Femur (tissue), 1 donor: ENCODE results near the gene TRAPPC6A.
A peak's percentile ranks its signal among the peaks of the same experiment; 100 is the strongest.

Experiments
- DNase-seq: peaks from one replicate; pipeline ENCODE4 v3.0.0-alpha.2; 2017

TRAPPC6A gene

DNA sequence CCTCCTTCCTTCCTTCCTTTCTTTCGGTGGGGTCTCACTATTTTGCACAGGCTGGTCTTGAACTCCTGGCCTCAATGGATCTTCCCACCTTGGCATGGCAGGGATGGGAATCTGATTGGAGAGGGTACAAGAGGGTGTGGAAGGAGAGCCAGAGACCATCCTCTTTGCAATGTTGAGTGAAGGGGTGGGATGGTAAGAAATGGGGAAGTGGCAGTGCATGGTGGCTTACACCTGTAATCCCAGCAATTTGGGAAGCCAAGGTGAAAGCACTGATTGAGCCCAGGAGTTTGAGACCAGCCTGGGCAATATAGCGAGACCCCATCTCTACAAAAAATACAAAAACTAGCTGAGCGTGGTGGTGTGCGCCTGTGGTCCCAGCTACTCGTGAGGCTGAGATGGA is 6.1 kb upstream of the TRAPPC6A start:
- no peak for DNase-seq

DNA sequence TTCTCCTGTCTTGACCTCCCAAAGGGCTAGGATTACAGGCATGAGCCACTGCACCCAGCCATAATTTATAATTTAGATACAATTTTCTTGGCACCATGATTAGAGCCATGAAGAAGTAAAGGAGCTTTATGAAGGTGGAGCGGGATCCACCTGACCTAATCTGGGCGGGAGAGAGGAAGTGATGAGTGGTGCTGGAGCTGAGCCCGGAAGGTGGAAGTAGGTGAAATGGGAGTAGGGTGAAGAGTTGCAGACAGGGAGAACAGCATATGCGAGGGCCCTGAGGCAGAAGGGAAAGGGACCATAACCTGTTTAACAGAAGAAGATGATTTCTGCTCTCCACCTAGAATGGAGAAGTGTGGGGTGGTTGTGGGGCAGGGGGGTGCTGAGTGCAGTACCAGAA is 4.7 kb upstream of the TRAPPC6A start:
- no peak for DNase-seq

DNA sequence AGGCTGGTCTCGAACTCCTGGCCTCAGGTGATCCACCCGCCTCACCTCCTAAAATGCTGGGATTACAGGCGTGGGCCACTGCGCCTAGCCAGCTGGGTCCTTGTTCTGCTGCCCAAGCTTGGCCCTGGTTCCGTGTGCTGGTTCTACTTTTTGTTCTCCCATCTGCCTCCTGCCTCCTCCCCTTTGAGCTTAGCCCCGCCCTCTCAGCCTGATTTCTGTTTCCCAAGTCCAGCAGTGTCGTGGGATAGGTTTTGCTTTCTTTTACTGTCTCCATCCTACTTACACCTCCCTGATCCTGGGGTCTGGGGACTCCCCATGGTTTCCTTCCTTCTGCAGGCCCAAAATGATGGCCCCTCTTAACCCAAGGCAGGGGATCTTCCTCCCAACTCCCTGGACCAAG is 2.9 kb upstream of the TRAPPC6A start:
- DNase-seq: no peak

- no peak for DNase-seq
These were observed 1.9 kb upstream of the TRAPPC6A start for GRCh38 chr19:45179892-45180370.

DNA sequence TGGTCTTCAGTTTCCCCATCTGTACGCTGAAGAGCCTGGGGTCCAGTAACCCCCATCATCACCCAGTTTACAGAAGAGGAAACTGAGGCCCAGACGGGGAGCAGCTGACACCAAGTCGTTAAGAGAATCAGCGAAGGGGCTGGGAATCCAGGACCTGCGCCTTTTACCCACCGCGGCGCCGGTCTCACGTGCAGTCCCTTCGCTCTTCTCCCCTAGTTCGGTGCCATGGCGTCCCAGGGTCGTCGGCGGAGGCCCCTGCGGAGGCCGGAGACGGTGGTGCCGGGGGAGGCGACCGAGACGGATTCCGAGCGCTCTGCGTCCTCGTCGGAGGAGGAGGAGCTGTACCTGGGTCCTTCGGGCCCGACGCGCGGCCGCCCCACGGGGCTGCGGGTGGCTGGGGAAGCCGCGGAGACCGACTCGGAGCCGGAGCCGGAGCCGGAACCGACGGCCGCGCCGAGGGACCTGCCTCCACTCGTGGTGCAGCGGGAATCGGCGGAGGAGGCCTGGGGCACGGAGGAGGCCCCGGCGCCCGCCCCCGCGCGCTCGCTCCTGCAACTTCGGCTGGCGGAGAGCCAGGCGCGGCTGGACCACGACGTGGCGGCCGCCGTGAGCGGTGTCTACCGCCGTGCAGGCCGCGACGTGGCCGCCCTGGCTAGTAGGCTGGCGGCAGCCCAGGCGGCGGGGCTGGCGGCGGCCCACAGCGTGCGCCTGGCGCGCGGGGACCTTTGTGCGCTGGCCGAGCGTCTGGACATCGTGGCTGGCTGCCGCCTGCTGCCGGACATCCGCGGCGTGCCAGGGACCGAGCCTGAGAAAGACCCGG is 1.2 kb upstream of the TRAPPC6A start:
- no peak for DNase-seq

- peak; percentile 100 for DNase-seq
These were observed 430 bp upstream of the TRAPPC6A start, which contains the start of gene BLOC1S3 for GRCh38 chr19:45178262-45179071. Gene BLOC1S3 (plus strand): TSS chr19:45178784. CDS start chr19:45179297, 513 bp downstream.

GRCh38 chr19:45175515-45176345 is 2.3 kb downstream of the TRAPPC6A start:
- DNase-seq: no peak

DNA sequence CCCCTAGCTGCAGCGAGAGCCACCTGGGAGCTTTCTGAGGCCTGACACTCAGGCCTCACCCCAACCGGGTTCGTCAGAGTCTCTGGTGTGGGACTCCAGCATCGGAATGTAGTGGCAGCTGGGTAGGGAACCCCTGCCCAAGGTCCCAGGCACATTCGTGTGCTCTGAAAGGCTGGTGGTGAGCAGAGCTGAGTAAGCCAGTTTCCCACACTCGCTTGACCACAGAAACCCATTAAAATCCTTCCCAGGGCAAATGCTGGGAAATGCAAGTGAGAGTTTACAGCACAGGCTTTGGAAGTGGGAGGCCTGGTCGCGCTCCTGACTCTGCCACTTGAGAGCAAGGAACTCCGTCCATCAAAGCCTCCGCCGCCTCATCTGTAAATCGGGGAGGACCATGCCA is 4.2 kb downstream of the TRAPPC6A start:
- DNase-seq: no peak

GRCh38 chr19:45172611-45173208 is 5.3 kb downstream of the TRAPPC6A start:
- no peak for DNase-seq

DNA sequence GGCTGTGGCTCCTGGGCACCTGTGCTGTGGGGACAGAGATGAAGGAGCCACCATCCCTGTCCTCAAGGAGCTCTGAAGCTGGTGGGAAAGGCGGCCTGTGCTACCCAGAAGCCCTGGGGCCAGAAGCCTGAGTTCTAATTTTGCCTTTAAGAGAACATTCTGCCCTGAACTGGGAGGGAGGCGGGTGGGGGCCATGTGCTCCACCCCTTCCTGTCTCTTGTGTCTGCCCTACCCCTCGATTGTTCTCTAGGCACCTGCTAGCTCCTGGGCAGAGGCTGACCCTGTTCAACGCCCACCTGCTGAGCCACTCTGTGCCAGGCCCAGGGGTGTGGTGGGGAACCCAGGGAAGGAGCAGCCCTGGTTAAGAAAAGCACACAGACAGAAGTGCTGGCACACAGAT is 5.9 kb downstream of the TRAPPC6A start:
- DNase-seq: no peak

GRCh38 chr19:45171211-45171623 is 6.8 kb downstream of the TRAPPC6A start:
- no peak for DNase-seq

DNA sequence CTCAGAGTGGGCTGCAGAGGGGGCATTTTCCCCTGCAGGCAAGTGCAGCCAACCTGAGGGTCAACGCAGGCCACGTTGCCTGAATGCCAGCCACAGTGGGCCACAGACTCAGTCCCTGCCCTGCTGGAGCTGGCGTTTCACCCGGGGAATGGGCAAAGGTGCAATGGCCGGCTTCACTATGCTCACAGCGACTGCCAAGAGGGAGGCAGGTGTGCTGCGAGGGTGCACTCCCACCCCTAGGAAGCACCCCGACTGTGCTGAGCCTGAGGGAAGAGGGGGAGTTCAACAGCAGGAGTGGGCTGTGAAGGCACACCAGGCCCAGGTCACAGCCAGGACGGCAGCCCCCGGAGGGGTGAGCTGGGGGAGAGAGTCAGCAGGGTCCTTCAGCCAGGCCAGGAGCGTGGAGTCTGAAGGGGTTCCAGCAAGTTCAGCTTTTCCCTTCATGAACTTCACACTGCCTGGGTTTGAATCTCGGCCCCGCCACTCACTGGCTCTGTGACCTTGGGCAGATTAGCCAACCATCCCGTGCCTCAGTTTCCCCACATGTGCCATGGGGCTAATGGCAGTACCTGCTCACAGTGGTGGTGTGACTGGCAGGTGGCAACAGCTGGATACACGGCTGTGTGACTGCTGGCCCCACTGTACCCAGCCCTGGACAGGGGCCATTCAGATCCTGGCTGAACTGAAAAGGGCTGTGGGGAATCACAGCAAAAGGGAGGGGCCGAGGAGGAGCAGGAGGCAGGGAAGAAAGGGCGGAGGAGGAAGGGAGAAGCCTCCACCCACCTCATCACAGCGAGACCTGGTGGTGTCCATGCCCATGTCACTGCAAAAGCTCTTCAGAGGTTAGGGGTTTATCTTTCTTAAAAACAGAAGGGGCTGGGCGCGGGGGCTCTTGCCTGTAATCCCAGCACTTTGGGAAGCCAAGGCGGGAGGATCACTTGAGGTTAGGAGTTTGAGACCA is 7.6 kb downstream of the TRAPPC6A start:
- no peak for DNase-seq

DNA sequence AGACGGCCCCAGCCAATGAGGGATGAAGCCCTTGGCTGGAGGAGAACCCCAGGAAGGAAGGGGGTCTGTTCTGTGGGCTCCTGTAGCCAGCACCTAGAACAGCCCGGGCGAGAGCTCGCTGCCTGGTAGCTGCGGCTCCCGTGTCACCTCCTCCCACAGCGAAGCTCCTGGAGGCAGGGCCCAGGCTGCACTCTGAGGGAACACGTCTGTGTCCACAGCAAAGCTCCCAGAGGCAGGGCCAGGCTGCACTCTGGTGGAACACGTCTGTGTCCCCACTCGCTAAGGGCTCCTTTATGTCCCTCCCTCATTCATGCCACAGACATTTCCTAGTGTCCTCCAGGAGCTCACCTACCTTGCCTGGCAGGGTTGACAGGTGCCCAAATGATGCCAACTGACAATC is 8.4 kb downstream of the TRAPPC6A start:
- no peak for DNase-seq

DNA sequence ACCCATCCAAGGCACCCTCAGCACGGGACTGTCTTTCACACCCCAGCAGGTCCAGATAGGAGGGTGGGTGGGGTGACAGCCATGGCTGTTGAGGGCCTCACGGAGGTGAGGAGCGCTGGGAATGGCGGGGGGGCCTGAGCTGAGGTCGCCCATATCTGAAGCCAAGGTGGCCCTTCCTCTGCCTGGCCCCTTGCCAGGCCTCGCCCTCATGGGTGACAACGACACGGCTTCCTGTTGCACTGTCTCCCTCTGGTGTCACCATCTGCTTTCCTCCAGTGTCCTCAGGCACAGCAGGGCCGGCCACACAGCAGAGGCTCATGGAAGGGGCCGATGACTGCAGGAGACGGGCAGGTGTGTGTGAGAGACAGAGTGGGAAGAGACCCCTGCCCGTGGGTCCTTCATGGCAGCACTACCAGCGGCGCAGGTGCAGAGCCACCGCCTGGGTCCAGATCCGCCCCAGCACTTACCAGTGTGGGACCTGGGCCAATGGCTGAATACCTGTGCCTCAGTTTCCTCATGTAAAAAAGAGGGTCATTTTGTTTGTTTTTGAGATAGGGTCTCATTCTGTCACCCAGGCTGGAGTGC is 9.2 kb downstream of the TRAPPC6A start:
- DNase-seq: peak; percentile 28

GRCh38 chr19:45166723-45167252 is 11.2 kb downstream of the TRAPPC6A start:
- no peak for DNase-seq

- peak; percentile 74 for DNase-seq
These were observed 13.3 kb downstream of the TRAPPC6A start for GRCh38 chr19:45164577-45165335.

DNA sequence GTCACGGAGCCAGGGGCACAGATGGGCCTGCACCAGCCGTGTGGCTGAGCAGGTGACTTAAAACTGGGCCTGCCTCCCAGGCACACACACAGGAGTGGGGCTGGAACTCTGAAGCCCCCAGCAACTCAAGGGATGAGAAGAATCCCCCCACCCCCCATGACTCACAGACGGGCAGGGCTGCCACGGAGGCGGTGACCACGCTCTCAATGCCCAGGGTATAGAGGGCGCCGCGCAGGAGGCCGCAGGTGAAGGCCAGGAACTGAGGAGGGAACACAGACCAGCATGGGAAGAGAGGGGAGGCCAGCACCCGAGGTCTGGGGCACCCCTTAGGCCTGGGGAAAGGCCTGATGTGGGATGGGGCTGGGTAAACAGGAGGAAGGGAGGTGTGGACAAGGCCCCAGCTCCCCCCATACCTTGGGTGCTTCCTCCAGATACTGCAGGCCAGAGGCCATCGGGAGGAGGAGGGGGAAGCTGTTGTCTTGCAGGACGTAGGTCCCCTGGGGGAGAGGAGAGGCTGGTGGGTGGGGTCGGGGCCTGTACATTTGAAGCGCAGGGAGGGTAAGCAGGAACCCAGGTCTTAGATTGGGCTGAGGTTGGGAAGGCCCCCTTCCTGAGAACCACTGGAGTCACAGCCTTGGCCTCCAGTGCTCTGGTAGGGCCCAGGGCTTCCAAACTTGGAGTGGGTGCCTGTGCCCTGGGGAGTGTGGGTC is 14.1 kb downstream of the TRAPPC6A start:
- DNase-seq: no peak

DNA sequence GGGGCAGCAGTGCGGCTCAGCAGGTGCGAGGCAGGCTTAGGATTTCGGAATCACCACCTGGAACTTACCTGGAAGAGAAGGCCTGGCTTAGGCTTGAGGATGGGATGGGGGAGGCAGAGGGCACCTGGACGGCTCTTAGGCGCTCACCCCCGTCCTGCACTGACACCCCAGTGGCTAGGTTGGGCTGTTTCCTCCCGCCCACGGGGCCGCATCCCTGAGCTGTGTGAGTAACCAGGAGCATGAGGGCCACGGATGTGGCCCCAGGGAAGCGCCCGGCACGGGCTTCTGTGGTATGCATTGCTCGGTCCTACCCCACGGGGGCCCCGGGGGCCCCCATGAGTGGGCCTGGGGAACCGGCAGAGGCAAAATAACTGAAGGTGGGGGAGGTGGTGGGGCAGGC is 14.9 kb downstream of the TRAPPC6A start:
- no peak for DNase-seq

DNA sequence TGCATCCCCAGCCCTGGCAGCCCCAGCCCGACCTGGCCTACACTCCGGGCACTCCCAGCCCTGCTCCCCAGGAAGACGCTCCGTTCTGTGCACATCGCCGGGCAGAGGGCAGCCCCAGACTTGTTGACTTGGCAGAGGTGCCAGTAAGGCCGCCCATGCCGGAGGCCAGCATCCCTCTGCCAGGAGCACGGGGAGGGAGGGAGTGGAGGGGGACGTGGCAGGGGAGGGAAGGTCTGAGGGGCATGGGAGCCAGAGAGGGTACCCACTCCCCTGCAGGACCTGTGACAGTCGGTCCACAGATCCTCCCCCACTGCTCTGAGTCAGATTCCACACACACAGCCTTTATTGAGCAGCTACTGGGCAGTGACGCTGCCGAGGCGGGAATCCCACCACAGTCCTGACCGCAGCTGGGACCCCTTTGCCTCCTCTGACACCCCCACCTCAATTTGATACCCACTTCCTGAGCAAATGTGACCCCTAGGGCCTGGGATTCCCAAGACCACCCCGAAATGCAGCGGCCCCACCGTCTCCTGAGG is 15.4 kb downstream of the TRAPPC6A start:
- DNase-seq: no peak
